ENCODE data around the gene RENBP.
A peak's percentile ranks its signal among the peaks of the same experiment; 100 is the strongest.
"Not testable (repeated sequence)": the region's sequence is repeated elsewhere in the genome, so short reads cannot be mapped to it uniquely, and the experiment has no call there.

The RENBP gene

GRCh38 chrX:153944140-153944799 lies at the start of gene RENBP:
RENBP (minus strand) TSS chrX:153944643; CDS start chrX:153944610, 33 bp downstream.
- DNase-seq: peak; percentile 58

- DNase-seq: no peak
Measured at GRCh38 chrX:153993978-153994377, 49.5 kb upstream of the RENBP start.

- DNase-seq: no peak
Measured at GRCh38 chrX:153993079-153993478, 48.6 kb upstream of the RENBP start.

- DNase-seq: no peak
Measured at GRCh38 chrX:153992180-153992579, 47.7 kb upstream of the RENBP start.

- DNase-seq: no peak
Measured at GRCh38 chrX:153991013-153991580, 46.7 kb upstream of the RENBP start.

GRCh38 chrX:153989973-153990655 lies 45.7 kb upstream of the RENBP start:
- no peak for DNase-seq

GRCh38 chrX:153988493-153988892 lies 44.0 kb upstream of the RENBP start:
- DNase-seq: no peak

GRCh38 chrX:153984351-153985178 lies 40.1 kb upstream of the RENBP start:
- DNase-seq: no peak

GRCh38 chrX:153983321-153983801 lies 38.9 kb upstream of the RENBP start:
- peak; percentile 60 for DNase-seq

- peak; percentile 71 for DNase-seq
Measured at GRCh38 chrX:153981771-153982533, 37.5 kb upstream of the RENBP start.

- DNase-seq: no peak
Measured at GRCh38 chrX:153981231-153981630, 36.8 kb upstream of the RENBP start.

GRCh38 chrX:153980394-153980793 lies 36.0 kb upstream of the RENBP start:
- not testable (repeated sequence) for DNase-seq

GRCh38 chrX:153974726-153975286 lies 30.4 kb upstream of the RENBP start:
- DNase-seq: no peak

GRCh38 chrX:153974003-153974725 lies 29.7 kb upstream of the RENBP start:
- no peak for DNase-seq

GRCh38 chrX:153973127-153974002 lies 28.9 kb upstream of the RENBP start:
- DNase-seq: no peak

GRCh38 chrX:153972368-153973126 lies 28.1 kb upstream of the RENBP start, which contains the start of gene TMEM187:
TMEM187 (plus strand) TSS chrX:153972754; CDS start chrX:153982063, 9,309 bp downstream.
- peak; percentile 90 for DNase-seq

- DNase-seq: peak; percentile 95
Measured at GRCh38 chrX:153971450-153972367, 27.3 kb upstream of the RENBP start, which contains the start of gene HCFC1. HCFC1 (minus strand) TSS chrX:153971818; CDS start chrX:153970840, 978 bp downstream.

GRCh38 chrX:153971124-153971449 lies 26.6 kb upstream of the RENBP start:
- peak; percentile 93 for DNase-seq

Data from CD4-positive, alpha-beta T cell treated with Interleukin-15 for 1 hour (primary cell).